Measurements from ENCODE around the gene NR3C2.

- TF ChIP-seq CTCF (IDR thresholded peaks at IDR 0.05 in 2 of 3, conservative IDR thresholded peaks at IDR 0.05 in 1 of 3; ENCODE audit: control insufficient read depth in 2 of 3, extremely low read depth in 1 of 3, insufficient read depth in 1 of 3, low read depth in 3 of 3, low read length in 3 of 3) (no peak), BACH1 (IDR thresholded peaks at IDR 0.05; ENCODE audit: borderline replicate concordance) (no peak), RCOR1 (conservative IDR thresholded peaks at IDR 0.05; ENCODE audit: low read depth, low read length) (no peak), RBBP5 (conservative IDR thresholded peaks at IDR 0.05) (no peak), EP300 (IDR thresholded peaks at IDR 0.05; ENCODE audit: borderline replicate concordance in 1 of 2, control insufficient read depth in 1 of 2, low read depth in 2 of 2, low read length in 2 of 2) (no peak)
Measured at GRCh38 chr4:148077581-148077980, 364.6 kb downstream of the NR3C2 start.
